GM18505 (cell line): ENCODE results near the gene P4HTM.
A peak's percentile ranks its signal among the peaks of the same experiment; 100 is the strongest.

Source experiments
- ATAC-seq: cut with Tn5 transposase; IDR thresholded peaks from one replicate; pipeline ENCODE4 v1.9.1; 2021; ENCODE audit not compliant: unreplicated experiment
- POLR2A ChIP-seq: IDR thresholded peaks from 4 replicates; pipeline ENCODE4 v1.6.1; 2011; ENCODE audit warnings: borderline replicate concordance; ENCODE audit not compliant: insufficient read depth, insufficient read length; ENCODE audit errors: extremely low read depth

P4HTM gene

DNA sequence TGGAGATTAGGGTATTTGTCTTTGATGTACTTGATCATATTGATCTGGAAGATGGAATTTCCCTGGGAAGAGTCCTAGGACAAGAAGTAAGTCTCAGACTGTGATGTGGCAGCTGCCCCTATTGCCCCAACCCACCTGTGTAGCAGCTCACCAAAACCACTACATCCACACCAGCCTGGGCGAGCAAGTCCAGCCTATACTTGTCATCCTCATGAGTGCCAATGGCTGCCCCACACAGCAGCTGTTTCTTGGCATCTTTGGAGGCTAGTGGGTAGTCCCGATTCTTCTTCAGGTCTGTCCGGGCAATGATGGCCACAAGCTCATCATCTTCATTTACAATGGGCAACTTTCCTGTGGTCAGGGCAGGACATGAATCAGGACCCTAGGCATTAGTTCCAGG, 36.5 kb downstream of the P4HTM start:
- TF ChIP-seq POLR2A = peak; percentile 38
- no peak for ATAC-seq

DNA sequence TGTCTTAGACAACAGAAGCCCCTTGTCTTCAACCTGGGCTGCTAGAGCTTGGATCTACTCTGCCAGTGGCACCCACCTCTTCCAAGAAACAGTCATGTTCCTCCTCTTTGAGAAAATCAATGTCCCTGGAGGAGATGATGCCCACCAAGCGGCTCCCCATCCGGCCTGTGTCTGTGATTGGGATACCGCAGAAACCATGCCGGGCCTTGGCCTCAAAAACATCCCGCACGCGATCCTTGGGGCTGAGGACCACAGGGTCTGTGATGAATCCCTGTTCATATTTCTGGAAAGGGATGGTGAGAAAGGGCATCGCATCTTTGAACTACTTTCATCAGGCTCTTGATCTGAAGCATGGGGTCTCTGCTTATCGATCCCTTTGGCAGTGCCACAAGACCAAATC, 37.6 kb downstream of the P4HTM start:
- peak; percentile 16 for TF ChIP-seq POLR2A
- ATAC-seq = no peak

DNA sequence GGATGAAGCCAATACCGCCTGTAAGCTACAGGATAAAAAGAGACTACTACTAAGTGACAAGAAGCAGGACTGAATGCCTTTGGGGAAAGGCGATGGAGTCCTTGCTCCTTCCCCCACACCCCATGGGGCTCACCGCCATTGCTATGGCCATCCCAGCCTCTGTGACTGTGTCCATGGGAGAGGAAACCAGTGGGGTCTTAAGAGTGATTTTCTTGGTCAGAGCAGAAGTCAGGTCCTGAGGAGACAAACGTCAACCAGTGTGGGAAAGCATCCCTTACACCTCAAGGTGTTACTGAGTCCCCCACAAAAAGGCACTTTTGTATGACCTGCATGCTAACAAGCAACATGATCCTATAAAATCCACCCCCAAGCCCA, 38.2 kb downstream of the P4HTM start:
- no peak for ATAC-seq
- no peak for TF ChIP-seq POLR2A

DNA sequence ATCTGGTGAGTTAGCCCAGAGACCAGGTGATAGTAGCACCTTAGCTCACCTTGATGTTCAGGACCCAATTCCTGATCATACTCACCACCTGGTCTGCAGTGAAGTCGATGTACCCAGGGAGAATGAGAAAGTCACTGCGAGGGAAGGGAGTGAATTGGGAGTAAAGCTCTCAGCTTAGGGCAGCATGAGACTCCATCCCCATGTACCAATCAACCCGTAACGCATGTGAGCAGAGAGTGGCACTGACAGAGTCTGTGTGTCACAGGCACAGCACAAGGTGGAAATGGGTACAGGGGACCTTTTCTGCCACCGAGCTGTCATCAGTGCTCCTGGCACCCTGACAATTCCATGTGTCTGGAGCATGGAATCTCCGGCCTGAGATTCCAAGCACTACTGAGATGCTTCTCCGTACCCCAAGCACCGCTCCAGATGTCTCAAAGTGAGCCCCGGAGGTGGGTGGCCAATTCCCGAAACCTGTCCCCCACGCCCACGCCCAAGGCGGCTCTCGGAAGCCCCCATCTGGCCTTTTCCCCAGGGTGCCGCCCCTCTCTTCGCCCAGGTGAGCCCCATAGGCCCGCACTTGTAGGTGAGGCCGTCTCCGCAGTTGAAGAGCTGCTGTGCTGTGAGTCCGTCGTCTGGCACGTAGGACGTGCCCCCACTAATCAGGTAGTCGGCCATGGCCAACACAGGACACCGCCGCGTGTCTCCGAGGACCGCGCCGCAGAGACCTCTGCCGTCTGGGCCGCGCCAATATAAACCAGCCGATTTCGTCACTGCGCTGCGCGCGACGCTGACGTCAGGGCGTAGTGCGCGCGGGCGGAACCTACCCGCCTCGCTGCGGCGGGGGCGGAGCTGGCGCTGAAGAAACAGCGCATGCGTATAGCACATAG, 38.9 kb downstream of the P4HTM start, which contains the start of gene IMPDH2:
Gene IMPDH2 (minus strand): TSS at position 726 of the 890 bp plus-strand sequence. CDS start 48 bp downstream, at position 678.
- peak; percentile 100 for TF ChIP-seq POLR2A
- peak; percentile 90 for ATAC-seq

DNA sequence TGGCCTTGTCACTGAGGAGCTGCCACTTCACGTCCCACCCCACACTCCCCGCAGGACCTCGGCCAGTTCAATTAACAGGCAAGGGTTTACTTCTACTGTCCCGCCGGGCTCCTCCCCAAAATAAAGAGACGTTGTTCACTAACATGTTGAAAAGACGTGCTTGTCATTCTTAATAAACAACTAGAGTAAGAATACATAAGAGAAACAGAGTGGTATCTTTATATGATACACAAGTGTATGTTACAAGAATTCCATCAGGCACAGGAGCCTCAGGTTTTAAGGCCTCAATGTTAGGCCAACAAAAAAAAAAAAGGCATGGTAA, 39.5 kb downstream of the P4HTM start:
- no peak for ATAC-seq
- TF ChIP-seq POLR2A = no peak

DNA sequence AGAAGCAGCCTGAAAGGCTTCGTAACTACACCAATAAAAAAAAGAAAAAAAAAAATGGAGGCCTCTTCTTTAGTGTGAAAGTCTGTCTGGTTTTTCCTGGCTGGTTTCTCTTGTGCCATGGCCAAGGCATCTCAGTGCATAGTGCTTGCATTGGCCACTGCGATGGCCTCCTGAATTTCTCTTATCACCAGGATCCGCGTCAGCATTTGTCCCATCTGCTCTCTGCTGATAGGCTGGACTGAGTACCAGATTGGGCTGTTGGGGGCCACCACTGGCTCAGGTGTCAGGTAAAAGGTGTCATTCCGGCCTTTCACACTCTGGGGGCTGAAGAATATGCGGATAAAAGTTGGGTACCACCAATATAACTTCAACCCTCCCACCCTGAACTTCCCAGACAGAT, 40.3 kb downstream of the P4HTM start:
- ATAC-seq = no peak
- no peak for TF ChIP-seq POLR2A

DNA sequence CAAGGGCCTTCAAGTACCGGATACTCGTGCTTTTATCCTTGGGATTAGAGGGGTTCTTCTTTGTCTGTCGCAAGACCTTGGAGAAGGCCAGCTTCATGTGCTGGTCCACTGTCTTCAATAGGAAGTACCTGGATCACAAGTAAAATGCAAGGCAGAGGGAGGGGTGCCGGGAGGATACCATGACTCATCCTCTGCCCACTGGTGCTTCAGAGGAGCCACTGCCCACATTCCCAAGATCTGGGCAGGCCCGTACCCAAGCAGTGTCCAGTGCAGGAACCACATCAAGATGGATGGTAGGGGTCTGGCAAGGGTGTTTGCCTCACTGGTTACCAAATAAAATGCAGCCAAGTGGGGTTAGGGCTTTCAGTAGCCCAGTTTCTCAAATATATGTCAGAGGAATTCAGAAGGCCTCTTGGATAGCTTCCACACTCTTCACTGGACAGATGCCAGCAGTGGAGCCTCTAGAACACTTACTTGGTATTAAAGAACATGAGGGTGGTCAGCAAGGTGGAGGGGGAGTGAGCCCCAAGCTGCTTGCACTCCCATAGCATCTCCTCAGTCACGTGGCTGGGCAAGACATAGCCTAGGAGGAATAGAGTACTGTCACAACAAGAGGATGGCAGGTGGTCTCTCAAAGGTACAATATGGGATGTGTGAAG, 42.7 kb downstream of the P4HTM start:
- ATAC-seq = no peak
- no peak for TF ChIP-seq POLR2A

DNA sequence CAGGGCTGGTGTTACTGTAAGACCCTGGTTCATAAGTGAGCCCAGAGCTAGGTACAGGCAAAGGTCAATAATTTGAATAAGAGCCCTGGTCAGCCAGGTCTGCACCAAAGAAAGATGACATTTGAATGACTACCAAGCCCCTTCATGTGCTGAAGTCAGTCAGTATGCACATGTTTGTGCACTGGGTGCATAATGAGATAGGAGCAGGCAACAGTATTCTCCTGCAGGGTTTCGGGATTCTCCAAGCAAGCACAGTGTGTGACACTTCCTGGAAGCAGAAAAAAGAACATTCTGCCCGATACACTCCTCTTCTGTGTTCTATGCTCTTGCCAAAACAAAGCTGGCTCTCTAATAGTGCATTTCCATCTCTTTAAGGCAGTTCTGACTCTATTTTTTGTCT, 44.6 kb downstream of the P4HTM start:
- ATAC-seq = no peak
- no peak for TF ChIP-seq POLR2A

DNA sequence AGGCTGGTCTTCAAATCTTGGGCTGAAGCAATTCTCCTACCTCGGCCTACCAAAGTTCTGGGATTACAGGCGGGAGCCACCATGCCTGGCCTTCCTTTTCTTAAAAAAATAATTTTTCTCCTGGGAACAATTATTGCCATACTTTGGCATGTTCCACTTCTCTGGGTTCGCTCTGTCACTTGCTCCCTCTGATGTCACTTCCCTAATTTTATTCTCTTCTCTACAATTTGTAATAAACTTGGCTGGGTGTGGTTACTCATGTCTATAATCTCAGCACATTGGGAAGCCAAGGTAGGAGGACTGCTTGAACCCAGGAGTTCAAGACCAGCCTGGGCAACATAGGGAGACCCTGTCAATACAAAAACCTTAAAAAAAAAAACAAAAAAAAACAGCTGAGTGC, 45.2 kb downstream of the P4HTM start:
- no peak for TF ChIP-seq POLR2A
- ATAC-seq = no peak

DNA sequence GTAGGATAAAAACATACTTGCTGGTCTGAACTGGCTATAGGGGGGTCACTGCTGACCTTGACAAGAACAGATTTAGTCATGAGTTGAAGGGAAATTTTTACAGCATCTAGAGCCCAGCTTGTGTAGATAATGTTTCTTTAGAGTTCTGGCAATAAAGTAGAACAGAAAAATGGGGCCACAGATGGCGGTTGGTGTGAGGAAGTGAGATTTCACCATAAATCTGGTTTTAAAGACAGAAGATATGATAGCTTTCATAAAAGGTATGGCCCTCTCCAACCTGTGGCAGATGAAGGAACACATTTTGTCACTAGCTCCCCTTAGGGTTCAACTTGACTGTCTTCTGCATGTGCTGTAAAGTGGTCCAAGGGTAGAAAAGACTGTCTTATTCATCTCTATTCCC, 63.5 kb downstream of the P4HTM start:
- ATAC-seq = no peak
- no peak for TF ChIP-seq POLR2A

DNA sequence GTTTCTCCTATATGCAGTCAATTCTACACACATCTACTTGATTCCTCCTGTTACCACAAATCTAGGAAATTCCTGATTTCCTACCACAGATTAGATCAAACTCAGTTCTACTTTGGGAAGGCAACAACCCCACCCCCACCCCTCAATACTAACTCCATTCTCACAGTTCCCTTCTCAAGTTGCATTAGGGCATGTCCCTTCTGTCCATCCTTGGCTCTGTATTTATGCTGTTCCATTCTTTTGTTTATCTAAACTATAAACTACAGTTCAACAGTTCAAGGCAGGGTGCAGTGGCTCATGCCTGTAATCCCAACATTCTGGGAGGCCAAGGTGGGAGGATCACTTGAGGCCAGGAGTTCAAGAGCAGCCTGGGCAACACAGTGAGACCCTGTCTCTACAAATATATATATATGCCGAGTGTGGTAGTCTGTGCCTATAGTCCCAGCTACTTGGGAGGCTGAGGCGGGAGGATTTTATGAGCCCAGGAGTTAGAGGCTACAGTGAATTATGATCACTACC, 64.4 kb downstream of the P4HTM start:
- no peak for TF ChIP-seq POLR2A
- ATAC-seq = no peak
